Measurements from ENCODE around the gene LARP6.

The LARP6 gene

GRCh38 chr15:70852501-70853317 lies 1.2 kb downstream of the LARP6 start:
- TF ChIP-seq CTCF (IDR thresholded peaks at IDR 0.05; ENCODE audit: control extremely low read depth, extremely low read depth, low read depth, missing control alignments), result no peak
- POLR2A ChIA-PET, result no interaction called here
- no peak for DNase-seq (ENCODE audit: extremely low spot score)
- CTCF ChIA-PET, result interaction anchor here (0.8 to 2.1 kb wide), 5 partner anchors 9 to 41 kb away, joined by 3 to 6 read pairs (median 3); no protein-coding TSS in a partner anchor

GRCh38 chr15:70851889-70852288 lies 2.1 kb downstream of the LARP6 start:
- no peak for TF ChIP-seq CTCF (IDR thresholded peaks at IDR 0.05; ENCODE audit: control extremely low read depth, extremely low read depth, low read depth, missing control alignments)
- no peak for DNase-seq (ENCODE audit: extremely low spot score)
- POLR2A ChIA-PET, result no interaction called here
- CTCF ChIA-PET, result interaction anchor here (0.8 to 2.1 kb wide), 4 partner anchors 9 to 27 kb away, joined by 3 to 6 read pairs (median 3); no protein-coding TSS in a partner anchor

GRCh38 chr15:70845602-70846360 lies 8.2 kb downstream of the LARP6 start:
- ChIA-PET POLR2A (no interaction called here), CTCF (interaction anchor here (0.6 kb wide), 1 partner anchor 14 kb away, joined by 3 read pairs; no protein-coding TSS in a partner anchor)
- no peak for TF ChIP-seq CTCF (IDR thresholded peaks at IDR 0.05; ENCODE audit: control extremely low read depth, extremely low read depth, low read depth, missing control alignments)
- DNase-seq (ENCODE audit: extremely low spot score), result no peak

GRCh38 chr15:70837476-70837875 lies 16.5 kb downstream of the LARP6 start:
- no peak for DNase-seq (ENCODE audit: extremely low spot score)
- no peak for TF ChIP-seq CTCF (IDR thresholded peaks at IDR 0.05; ENCODE audit: control extremely low read depth, extremely low read depth, low read depth, missing control alignments)
- CTCF ChIA-PET, result interaction anchor here (1.3 to 2.3 kb wide), 2 partner anchors 13 to 46 kb away, joined by 3 to 11 read pairs; no protein-coding TSS in a partner anchor
- POLR2A ChIA-PET, result no interaction called here

GRCh38 chr15:70835841-70836240 lies 18.1 kb downstream of the LARP6 start:
- TF ChIP-seq CTCF (IDR thresholded peaks at IDR 0.05; ENCODE audit: control extremely low read depth, extremely low read depth, low read depth, missing control alignments), result no peak
- ChIA-PET CTCF (interaction anchor here (2.3 kb wide), 1 partner anchor 11 kb away, joined by 11 read pairs; no protein-coding TSS in a partner anchor), POLR2A (no interaction called here)
- DNase-seq (ENCODE audit: extremely low spot score), result no peak

GRCh38 chr15:70835415-70835814 lies 18.5 kb downstream of the LARP6 start:
- no peak for DNase-seq (ENCODE audit: extremely low spot score)
- CTCF ChIA-PET, result interaction anchor here (2.3 kb wide), 1 partner anchor 10 kb away, joined by 11 read pairs; no protein-coding TSS in a partner anchor
- TF ChIP-seq CTCF (IDR thresholded peaks at IDR 0.05; ENCODE audit: control extremely low read depth, extremely low read depth, low read depth, missing control alignments), result no peak
- POLR2A ChIA-PET, result no interaction called here
